ENCODE data around the gene SOX21.
A peak's percentile ranks its signal among the peaks of the same experiment; 100 is the strongest.

Gene SOX21

GRCh38 chr13:94660695-94661326 lies 51.5 kb downstream of the SOX21 start:
- H3K9ac ChIP-seq (ENCODE audit: low read depth, low read length, poor library complexity, severe bottlenecking): no peak overlapping the region
- no peaks in the 10 kb centered on the region for H3K79me2 ChIP-seq (ENCODE audit: insufficient read depth, low read length)
- peak overlapping the region; percentile 85 for H2AFZ ChIP-seq (ENCODE audit: low read length)
- peak overlapping the region; percentile 56 for H3K4me3 ChIP-seq (ENCODE audit: low read length, poor library complexity, severe bottlenecking)
- peak overlapping the region; percentile 48 for H3K4me2 ChIP-seq (ENCODE audit: low read depth, low read length, poor library complexity, severe bottlenecking)
- no peaks in the 10 kb centered on the region for H3F3A ChIP-seq (ENCODE audit: low read depth)
- no peaks in the 10 kb centered on the region for H3K36me3 ChIP-seq (ENCODE audit: insufficient read depth, low read length)
- no peaks in the 10 kb centered on the region for H3K4me1 ChIP-seq (ENCODE audit: insufficient read depth, low read length, poor library complexity, severe bottlenecking)
- H3K9me2 ChIP-seq (replicated peaks; ENCODE audit: low read depth, low read length): no peaks in the 10 kb centered on the region
- H3K9me3 ChIP-seq (ENCODE audit: insufficient read depth, low read depth, low read length): no peaks in the 10 kb centered on the region
- no peak for TF ChIP-seq EZH2phosphoT487 (IDR thresholded peaks at IDR 0.05; ENCODE audit: borderline replicate concordance)
- TF ChIP-seq CTCF (conservative IDR thresholded peaks at IDR 0.05; ENCODE audit: low read length): peak; percentile 63
- H3K27me3 ChIP-seq (ENCODE audit: insufficient read depth, low read length, poor library complexity, severe bottlenecking): no peaks in the 10 kb centered on the region
- H4K20me1 ChIP-seq (ENCODE audit: insufficient read depth, low read length, poor library complexity, severe bottlenecking): no peaks in the 10 kb centered on the region
